ENCODE results near the gene BAIAP2.
"Not testable (repeated sequence)": the region's sequence is repeated elsewhere in the genome, so short reads cannot be mapped to it uniquely, and the experiment has no call there.

Gene BAIAP2

DNA sequence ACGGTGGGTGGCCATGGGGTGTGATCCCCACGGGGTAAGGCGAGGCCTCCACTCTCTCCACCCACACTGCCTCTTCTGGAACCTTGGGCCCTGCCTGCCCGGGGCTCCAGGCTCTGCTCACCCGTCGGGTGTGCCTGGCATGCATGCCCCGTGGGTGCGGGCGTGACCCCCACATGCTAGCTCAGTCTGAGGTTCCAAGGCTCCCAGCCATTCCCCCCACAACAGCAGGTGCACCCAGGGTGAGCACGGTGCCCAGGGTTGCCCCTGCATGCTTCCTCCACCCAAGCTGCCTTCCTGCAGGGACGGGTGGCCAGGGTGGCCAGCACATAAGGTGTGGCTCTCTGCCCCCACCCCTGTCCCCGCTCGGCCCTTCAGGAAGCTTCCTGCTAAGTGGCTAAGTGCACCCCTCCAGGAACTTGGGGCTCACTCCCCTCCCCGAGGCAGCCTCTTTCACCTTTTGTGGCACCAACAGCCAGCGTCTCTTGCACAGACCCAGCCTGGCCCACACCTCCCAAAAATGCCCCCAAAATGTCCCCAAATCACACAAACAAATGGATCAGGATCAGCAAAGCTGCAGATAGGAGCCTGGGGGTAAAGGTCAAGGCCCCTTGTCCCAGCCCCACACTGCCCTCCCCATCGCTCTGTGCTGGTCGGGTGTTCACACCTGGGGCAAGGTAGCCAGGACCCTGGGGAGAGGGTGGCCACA lies 108.9 kb downstream of the BAIAP2 start:
- in situ Hi-C loops (cut with MboI; ENCODE audit: low sequenced_read_pairs, unreplicated experiment), result no loop called here
- TF ChIP-seq CTCF (IDR thresholded peaks at IDR 0.05; ENCODE audit: borderline replicate concordance, control extremely low read depth, extremely low read depth, insufficient read depth, missing control alignments), result no peak
- DNase-seq (ENCODE audit: low spot score), result no peak

DNA sequence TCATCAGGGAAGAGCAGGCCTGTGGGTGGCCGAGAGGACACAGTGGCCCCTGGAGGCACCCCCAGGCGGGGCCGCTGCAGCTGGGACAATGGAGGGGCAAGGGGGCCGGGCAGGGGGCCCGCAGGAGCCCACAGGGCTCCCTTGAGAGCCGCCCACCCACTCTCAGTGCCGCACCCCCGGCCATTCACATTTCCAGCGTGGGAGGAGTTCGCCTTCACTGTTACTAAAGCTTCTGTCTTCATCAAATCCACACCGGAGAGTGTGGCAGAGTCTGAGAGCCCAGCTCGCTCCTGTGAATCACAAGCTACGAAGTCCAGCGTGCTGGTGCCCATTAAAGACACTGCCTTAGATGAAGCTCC lies 109.5 kb downstream of the BAIAP2 start:
- no peak for TF ChIP-seq CTCF (IDR thresholded peaks at IDR 0.05; ENCODE audit: borderline replicate concordance, control extremely low read depth, extremely low read depth, insufficient read depth, missing control alignments)
- no peak for DNase-seq (ENCODE audit: low spot score)
- in situ Hi-C loops (cut with MboI; ENCODE audit: low sequenced_read_pairs, unreplicated experiment), result no loop called here

DNA sequence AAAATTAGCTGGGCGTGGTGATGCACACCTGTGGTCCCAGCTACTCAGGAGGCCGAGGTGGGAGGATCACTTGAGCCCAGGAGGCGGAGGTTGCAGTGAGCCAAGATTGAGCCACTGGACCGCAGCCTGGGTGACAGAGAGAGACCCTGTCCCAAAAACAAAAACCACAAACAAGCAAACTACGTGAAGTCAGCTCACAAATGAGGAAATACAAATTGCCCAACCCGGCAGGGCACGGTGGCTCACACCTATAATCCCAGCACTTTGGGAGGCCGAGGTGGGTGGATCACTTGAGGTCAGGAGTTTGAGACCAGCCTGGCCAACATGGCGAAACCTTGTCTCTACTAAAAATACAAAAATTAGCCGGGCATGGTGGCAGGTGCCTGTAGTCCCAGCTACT lies 111.3 kb downstream of the BAIAP2 start:
- DNase-seq (ENCODE audit: low spot score); in situ Hi-C loops (cut with MboI; ENCODE audit: low sequenced_read_pairs, unreplicated experiment): not testable (repeated sequence)

DNA sequence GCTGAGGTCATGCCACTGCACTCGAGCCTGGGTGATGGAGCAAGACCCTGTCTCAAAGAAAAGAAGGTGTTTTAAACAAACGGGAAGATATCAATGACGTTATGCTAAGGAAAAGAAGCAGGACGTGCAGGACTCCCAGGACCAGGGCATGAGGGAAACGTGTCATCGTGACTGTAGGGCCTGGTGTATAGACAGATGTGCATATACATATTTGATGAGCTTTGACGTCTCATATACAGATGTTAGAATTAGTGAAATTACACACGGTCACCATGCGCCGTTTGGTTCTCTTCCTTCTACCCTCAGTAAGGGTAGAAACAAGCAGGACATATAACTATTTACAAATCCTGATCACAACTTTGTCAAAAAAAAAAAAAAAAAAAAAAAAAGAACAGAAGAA lies 112.8 kb downstream of the BAIAP2 start:
- DNase-seq (ENCODE audit: low spot score), result no peak
- in situ Hi-C loops (cut with MboI; ENCODE audit: low sequenced_read_pairs, unreplicated experiment), result no loop called here
- no peak for TF ChIP-seq CTCF (IDR thresholded peaks at IDR 0.05; ENCODE audit: borderline replicate concordance, control extremely low read depth, extremely low read depth, insufficient read depth, missing control alignments)

GRCh38 chr17:81148571-81148970 lies 113.6 kb downstream of the BAIAP2 start:
- in situ Hi-C loops (cut with MboI; ENCODE audit: low sequenced_read_pairs, unreplicated experiment), result no loop called here
- no peak for DNase-seq (ENCODE audit: low spot score)
- no peak for TF ChIP-seq CTCF (IDR thresholded peaks at IDR 0.05; ENCODE audit: borderline replicate concordance, control extremely low read depth, extremely low read depth, insufficient read depth, missing control alignments)

- no peak for DNase-seq (ENCODE audit: low spot score)
- TF ChIP-seq CTCF (IDR thresholded peaks at IDR 0.05; ENCODE audit: borderline replicate concordance, control extremely low read depth, extremely low read depth, insufficient read depth, missing control alignments), result no peak
- in situ Hi-C loops (cut with MboI; ENCODE audit: low sequenced_read_pairs, unreplicated experiment), result no loop called here
Observed at GRCh38 chr17:81148986-81149533, 114.1 kb downstream of the BAIAP2 start.

DNA sequence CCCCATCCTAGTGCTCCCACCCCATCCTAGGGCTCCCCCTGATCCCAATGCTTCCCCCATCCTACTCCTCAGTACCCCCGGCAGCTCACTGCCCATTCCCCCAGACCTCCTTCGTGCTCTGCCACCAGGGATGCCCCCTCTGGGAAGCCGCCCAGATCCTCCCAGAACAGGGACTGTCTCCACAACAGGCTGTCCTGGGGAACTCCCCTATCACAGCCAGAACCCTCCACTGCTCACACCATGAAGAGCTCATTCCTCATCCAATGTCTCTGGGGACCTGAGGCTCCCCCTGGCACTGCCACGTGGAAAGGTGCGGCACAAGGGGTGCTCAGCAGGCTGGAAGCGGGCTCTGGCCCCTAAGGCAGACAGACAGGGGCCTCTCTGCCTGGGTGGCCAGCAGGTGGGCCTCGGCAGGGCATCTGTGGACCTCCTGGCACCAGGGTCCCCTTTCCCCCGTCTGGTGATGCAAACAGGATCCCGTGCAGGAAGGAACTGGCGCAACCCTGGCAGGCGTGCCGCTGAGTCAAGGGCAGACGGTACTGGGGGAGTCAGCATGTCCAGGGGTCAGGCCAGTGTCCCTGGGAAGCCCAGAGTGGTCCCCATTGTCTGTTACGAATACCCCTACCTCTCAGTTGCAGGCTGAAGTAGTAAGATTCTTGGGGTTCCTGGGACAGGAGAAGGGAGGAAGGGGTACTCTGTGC lies 115.6 kb downstream of the BAIAP2 start:
- in situ Hi-C loops (cut with MboI; ENCODE audit: low sequenced_read_pairs, unreplicated experiment), result no loop called here
- no peak for TF ChIP-seq CTCF (IDR thresholded peaks at IDR 0.05; ENCODE audit: borderline replicate concordance, control extremely low read depth, extremely low read depth, insufficient read depth, missing control alignments)
- DNase-seq (ENCODE audit: low spot score), result no peak

Measured in GM13976 (cell line).